ENCODE measurements around the gene KIR3DL2.

- TF ChIP-seq, protein P1, sequence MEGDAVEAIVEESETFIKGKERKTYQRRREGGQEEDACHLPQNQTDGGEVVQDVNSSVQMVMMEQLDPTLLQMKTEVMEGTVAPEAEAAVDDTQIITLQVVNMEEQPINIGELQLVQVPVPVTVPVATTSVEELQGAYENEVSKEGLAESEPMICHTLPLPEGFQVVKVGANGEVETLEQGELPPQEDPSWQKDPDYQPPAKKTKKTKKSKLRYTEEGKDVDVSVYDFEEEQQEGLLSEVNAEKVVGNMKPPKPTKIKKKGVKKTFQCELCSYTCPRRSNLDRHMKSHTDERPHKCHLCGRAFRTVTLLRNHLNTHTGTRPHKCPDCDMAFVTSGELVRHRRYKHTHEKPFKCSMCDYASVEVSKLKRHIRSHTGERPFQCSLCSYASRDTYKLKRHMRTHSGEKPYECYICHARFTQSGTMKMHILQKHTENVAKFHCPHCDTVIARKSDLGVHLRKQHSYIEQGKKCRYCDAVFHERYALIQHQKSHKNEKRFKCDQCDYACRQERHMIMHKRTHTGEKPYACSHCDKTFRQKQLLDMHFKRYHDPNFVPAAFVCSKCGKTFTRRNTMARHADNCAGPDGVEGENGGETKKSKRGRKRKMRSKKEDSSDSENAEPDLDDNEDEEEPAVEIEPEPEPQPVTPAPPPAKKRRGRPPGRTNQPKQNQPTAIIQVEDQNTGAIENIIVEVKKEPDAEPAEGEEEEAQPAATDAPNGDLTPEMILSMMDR (conservative IDR thresholded peaks at IDR 0.05; ENCODE audit: low read length) = no peak
- no peak for TF ChIP-seq EZH2phosphoT487 (IDR thresholded peaks at IDR 0.05; ENCODE audit: borderline replicate concordance)
These were observed 43.8 kb upstream of the KIR3DL2 start for GRCh38 chr19:54806516-54806838.
